ENCODE data around the gene RNF157. TPM values are rescaled to one million over a fixed set of nuclear protein-coding genes. Genes with fewer than 3 reads are reported as not detected.

Gene RNF157
- total and polyA plus RNA-seq, 9 of the 15 experiments (the other 6 are each of a cell fraction or from before 2014, with no cell fraction given) = 8.1 to 31.7 (median 20.8) TPM

GRCh38 chr17:76278952-76279741, 38.9 kb upstream of the RNF157 start (continued):
- TF ChIP-seq NBN (IDR thresholded peaks at IDR 0.05; ENCODE audit: low read depth) (no peak), TARDBP (IDR thresholded peaks at IDR 0.05) (no peak), SMC3 (conservative IDR thresholded peaks at IDR 0.05; ENCODE audit: insufficient read depth, low read depth, low read length) (peak; percentile 99), MTA3 (IDR thresholded peaks at IDR 0.05; ENCODE audit: borderline replicate concordance) (no peak), ZC3H8 (IDR thresholded peaks at IDR 0.05) (no peak), TRIM28 (IDR thresholded peaks at IDR 0.05) (no peak), ZSCAN29 (IDR thresholded peaks at IDR 0.05) (no peak), HNRNPL (IDR thresholded peaks at IDR 0.05; ENCODE audit: low read depth, low read length) (no peak), IFI16 (CRISPR knock-in tag; IDR thresholded peaks at IDR 0.05) (no peak), MED1 (CRISPR knock-in tag; IDR thresholded peaks at IDR 0.05; ENCODE audit: borderline replicate concordance) (0 out of 2 replicates have a peak, but pooled peaks have one; percentile 22), E4F1 (CRISPR knock-in tag; IDR thresholded peaks at IDR 0.05; ENCODE audit: borderline replicate concordance) (no peak), ZNF224 (CRISPR knock-in tag; IDR thresholded peaks at IDR 0.05) (no peak), ZKSCAN1 (IDR thresholded peaks at IDR 0.05; ENCODE audit: low read depth, low read length) (no peak), HOMEZ (CRISPR knock-in tag; IDR thresholded peaks at IDR 0.05) (no peak), TFE3 (CRISPR knock-in tag; IDR thresholded peaks at IDR 0.05) (no peak), NONO (IDR thresholded peaks at IDR 0.05; ENCODE audit: low read depth in 2 of 2, low read length in 1 of 2) (no peak), ZNF561 (CRISPR knock-in tag; conservative IDR thresholded peaks at IDR 0.05) (no peak), THRAP3 (IDR thresholded peaks at IDR 0.05; ENCODE audit: borderline replicate concordance) (no peak), FIP1L1 (IDR thresholded peaks at IDR 0.05; ENCODE audit: low read depth, low read length, poor library complexity, severe bottlenecking) (no peak)
- TF ChIP-seq, protein P1, sequence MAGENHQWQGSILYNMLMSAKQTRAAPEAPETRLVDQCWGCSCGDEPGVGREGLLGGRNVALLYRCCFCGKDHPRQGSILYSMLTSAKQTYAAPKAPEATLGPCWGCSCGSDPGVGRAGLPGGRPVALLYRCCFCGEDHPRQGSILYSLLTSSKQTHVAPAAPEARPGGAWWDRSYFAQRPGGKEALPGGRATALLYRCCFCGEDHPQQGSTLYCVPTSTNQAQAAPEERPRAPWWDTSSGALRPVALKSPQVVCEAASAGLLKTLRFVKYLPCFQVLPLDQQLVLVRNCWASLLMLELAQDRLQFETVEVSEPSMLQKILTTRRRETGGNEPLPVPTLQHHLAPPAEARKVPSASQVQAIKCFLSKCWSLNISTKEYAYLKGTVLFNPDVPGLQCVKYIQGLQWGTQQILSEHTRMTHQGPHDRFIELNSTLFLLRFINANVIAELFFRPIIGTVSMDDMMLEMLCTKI (IDR thresholded peaks at IDR 0.05; ENCODE audit: partially characterized antibody) = no peak
- TF ChIP-seq, protein P2, sequence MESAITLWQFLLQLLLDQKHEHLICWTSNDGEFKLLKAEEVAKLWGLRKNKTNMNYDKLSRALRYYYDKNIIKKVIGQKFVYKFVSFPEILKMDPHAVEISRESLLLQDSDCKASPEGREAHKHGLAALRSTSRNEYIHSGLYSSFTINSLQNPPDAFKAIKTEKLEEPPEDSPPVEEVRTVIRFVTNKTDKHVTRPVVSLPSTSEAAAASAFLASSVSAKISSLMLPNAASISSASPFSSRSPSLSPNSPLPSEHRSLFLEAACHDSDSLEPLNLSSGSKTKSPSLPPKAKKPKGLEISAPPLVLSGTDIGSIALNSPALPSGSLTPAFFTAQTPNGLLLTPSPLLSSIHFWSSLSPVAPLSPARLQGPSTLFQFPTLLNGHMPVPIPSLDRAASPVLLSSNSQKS (CRISPR knock-in tag; IDR thresholded peaks at IDR 0.05) = no peak
